Sigmoid colon (tissue), 4 donors: ENCODE data around the gene PLCB1.

Experiments
- EP300 ChIP-seq, 4 donors: sonication (generic); formaldehyde crosslinking; IDR thresholded peaks; one replicate each; pipeline ENCODE4 v1.6.1; 2017; ENCODE audit warnings: antibody characterized with exemption in 4 of 4
- POLR2A ChIP-seq, 2 donors: fragments of 450-650 bp; IDR thresholded peaks; one replicate each; pipeline ENCODE4 v1.6.1; 2016; ENCODE audit warnings: antibody characterized with exemption in 2 of 2, mild to moderate bottlenecking in 2 of 2, moderate library complexity in 2 of 2
- POLR2AphosphoS5 ChIP-seq, 4 donors: sonication (generic); formaldehyde crosslinking; IDR thresholded peaks; one replicate each; pipeline ENCODE4 v1.6.1; 2017; ENCODE audit warnings: antibody characterized with exemption in 4 of 4
- TF ChIP-seq, protein P1 (sequence below), 4 experiments: fragments of 450-650 bp in 3 of 4; fragments of 200-600 bp in 1 of 4; IDR thresholded peaks; one replicate each; pipeline ENCODE4 v1.5.1; 2016 to 2019; ENCODE audit warnings: antibody characterized with exemption in 4 of 4, mild to moderate bottlenecking in 3 of 4, moderate library complexity in 2 of 4

DNA sequence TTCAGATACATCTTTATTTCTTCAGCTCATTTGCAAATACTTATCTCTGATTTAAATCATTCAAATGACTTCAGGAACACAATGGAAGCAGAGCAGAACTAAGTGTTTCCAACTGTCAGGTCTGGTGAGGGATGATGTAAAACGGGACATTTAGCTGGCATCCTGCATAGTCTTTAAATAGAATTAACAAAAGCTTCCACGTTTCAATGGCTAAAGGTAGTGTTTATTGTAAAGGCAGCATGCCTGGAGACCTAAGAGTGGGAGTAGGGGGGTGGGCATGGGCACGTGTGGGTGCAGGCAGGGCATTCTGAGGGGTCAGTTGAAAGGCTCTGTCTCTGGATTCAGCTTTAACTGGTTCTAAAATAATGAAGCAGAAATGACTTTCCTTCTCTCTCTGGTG is 174.9 kb downstream of the PLCB1 start:
- TF ChIP-seq, protein P1, sequence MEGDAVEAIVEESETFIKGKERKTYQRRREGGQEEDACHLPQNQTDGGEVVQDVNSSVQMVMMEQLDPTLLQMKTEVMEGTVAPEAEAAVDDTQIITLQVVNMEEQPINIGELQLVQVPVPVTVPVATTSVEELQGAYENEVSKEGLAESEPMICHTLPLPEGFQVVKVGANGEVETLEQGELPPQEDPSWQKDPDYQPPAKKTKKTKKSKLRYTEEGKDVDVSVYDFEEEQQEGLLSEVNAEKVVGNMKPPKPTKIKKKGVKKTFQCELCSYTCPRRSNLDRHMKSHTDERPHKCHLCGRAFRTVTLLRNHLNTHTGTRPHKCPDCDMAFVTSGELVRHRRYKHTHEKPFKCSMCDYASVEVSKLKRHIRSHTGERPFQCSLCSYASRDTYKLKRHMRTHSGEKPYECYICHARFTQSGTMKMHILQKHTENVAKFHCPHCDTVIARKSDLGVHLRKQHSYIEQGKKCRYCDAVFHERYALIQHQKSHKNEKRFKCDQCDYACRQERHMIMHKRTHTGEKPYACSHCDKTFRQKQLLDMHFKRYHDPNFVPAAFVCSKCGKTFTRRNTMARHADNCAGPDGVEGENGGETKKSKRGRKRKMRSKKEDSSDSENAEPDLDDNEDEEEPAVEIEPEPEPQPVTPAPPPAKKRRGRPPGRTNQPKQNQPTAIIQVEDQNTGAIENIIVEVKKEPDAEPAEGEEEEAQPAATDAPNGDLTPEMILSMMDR (IDR thresholded peaks at IDR 0.05), result no peak
- TF ChIP-seq POLR2A (IDR thresholded peaks at IDR 0.05), result no peak
- no peak for TF ChIP-seq EP300 (IDR thresholded peaks at IDR 0.05)
- TF ChIP-seq POLR2AphosphoS5 (IDR thresholded peaks at IDR 0.05), result peak in 1 of 4 donors; percentile 51
